VCaP (cell line): ENCODE results near the gene CLDND1.

ENCODE experiments used
- H3K27ac ChIP-seq: fragments of 450-650 bp; 2 replicates; pipeline ENCODE4 v1.5.1; 2017
- CTCF ChIP-seq: fragments of 450-650 bp; conservative IDR thresholded peaks from 2 replicates; pipeline ENCODE4 v1.5.1; 2017; ENCODE audit warnings: mild to moderate bottlenecking, moderate library complexity

The CLDND1 gene

GRCh38 chr3:98513091-98513511 is 9.6 kb downstream of the CLDND1 start:
- no peak overlapping the region for H3K27ac ChIP-seq
- TF ChIP-seq CTCF = no peak

DNA sequence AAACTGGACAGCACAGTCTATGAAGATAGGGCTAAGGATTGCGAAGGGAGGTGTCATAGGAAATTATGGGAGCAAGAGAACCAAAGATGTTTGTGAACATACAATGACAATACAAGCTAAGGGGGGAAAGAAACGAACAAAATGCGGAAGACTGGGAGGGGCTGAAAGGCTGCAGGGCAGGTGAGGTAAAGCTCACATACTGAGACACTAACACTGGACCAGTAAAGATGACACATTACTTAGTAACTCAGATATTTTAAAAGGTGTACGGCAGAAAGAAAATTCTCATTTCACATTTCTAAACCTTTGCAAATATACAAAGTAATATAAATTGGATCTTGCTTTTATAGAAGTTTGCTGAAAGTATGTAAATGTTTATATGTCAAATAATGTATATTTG is 10.1 kb downstream of the CLDND1 start:
- no peak overlapping the region for H3K27ac ChIP-seq
- TF ChIP-seq CTCF = no peak

GRCh38 chr3:98508582-98508981 is 14.1 kb downstream of the CLDND1 start:
- TF ChIP-seq CTCF = no peak

DNA sequence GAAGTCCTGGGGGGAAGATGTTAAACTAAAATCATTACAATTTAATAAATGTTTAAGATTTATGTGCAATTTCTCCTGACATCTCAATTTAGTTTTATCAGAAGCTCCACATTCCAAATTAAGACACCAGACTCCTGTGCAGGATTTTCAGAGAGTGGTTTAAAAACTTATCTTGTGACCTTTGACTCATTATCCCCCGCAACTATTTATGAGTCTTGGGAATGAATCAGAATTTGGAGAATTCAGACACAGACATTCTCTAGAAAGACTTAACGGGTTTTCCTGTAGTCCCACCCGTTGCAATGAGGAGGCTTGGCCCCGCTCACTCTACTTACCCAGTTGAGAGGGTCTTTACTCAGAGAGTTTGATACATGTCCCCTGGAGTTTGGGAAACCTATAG is 18.2 kb downstream of the CLDND1 start:
- no peak overlapping the region for H3K27ac ChIP-seq
- TF ChIP-seq CTCF = no peak

More at GRCh38 chr3:98508582-98508981, 14.1 kb downstream of the CLDND1 start:
- no peak overlapping the region for H3K27ac ChIP-seq

DNA sequence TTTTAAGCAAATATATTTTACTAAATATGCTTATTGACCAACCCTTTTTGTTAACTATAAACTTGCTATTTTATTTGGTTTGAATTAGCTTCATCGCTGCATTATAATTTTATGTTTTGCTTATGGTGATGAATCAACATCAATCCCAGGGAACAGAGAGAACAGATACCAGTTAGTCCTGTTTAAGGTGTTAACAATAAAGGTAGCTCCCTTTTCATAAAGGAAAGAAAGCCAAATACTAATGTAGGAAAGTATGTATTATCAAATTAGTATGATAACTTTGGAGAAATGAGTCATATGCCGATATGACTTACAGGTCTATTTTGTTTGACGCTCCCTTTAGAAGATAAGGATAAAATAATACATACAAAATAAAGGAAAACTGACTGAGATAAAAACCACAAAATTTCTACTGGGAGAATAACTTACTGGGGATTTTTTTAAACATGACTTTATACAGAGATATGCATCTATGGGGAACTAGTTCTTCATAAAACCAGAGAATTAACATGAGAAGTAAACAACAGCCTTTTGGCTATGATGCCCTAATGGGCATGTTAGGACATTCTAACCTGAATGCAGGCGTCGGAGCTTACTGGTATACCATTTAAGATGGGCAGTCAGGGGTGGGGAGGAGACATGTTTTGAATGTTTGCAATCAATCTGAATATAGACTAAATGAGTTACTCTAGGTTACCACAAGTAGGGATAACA is 20.7 kb downstream of the CLDND1 start:
- H3K27ac ChIP-seq = no peak overlapping the region
- no peak for TF ChIP-seq CTCF

DNA sequence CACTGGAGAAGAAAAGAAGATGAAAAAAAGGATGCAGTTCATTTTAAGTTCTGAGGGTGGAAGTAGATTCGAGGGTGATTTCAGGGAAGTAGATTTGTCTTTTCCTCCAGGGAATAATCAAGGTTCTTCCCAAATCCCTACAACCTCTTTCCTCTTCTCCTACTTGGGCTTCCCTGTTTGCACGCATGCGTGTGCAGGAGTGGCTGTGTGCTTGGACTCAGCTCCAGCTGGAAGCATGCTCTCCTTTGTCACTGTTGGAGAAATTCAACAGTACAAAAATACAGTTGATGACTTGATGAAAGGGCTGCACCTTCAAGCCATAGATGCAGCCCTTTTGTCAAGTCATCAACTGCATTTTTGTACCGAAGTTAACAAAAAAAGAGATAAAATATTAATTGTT is 21.4 kb downstream of the CLDND1 start:
- TF ChIP-seq CTCF = no peak

GRCh38 chr3:98500019-98500418 is 22.7 kb downstream of the CLDND1 start:
- H3K27ac ChIP-seq = no peak overlapping the region
- TF ChIP-seq CTCF = no peak

More for the DNA sequence above, 21.4 kb downstream of the CLDND1 start:
- H3K27ac ChIP-seq = no peak overlapping the region
